Measurements from ENCODE around the gene METTL8. TPM values are rescaled to one million over a fixed set of nuclear protein-coding genes. Genes with fewer than 3 reads are reported as not detected.

The METTL8 gene
- total RNA-seq, 3 donors from 2014 or later: 30.1 to 38.6 (median 30.8) TPM

DNA sequence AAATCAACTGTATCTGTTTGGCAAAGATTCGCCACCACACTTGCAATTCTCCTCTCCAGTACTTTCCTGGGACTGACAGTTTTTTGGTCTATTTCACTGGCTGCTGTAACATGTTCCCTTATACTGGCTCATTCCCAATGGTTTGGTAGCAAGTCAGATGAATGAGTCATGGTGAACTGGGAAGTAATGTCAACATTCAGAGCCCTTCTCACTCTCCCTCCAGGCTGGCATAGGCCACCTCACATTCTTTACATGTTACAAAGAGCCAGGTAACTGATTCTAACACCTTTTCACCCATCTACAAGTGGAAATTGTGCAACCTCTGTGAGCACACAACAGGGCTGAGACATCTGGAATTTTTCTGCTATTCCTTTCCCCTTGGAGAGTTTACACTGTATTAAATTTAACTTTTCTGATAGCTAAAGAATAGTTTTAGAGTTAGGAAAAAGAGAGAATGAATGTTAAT, 161.8 kb downstream of the METTL8 start:
- no peaks in the 10 kb centered on the region for H3K4me1 Mint-ChIP-seq (ENCODE audit: low read depth)
- no peak overlapping the region for H3K4me3 Mint-ChIP-seq
- DNase-seq (no peak), ATAC-seq (no peak)
- no peaks in the 10 kb centered on the region for H3K9me3 Mint-ChIP-seq
- H3K27me3 Mint-ChIP-seq (ENCODE audit: low read depth): no peaks in the 10 kb centered on the region
- H3K36me3 Mint-ChIP-seq (ENCODE audit: insufficient read depth): no peaks in the 10 kb centered on the region

DNA sequence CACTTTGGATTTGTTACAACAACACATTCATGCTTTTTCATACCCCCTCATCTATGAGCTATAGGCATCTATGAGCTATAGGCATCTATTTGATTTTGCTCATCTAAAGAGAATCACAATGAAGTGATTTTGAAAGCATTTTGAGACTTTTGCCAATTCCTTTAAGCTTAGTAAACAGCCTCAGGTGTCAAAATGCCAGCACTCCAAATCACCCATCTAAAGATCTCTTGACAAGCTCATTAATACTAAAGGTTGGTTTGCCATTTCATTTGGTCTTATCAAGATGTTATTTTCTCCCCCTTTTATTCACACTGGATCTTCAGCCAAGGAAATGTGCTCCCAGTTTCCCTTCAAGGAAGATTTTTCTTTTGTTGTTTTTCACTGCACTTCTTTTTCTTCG, 162.4 kb downstream of the METTL8 start:
- no peak overlapping the region for H3K4me3 Mint-ChIP-seq
- DNase-seq (no peak), ATAC-seq (no peak)
- H3K36me3 Mint-ChIP-seq (ENCODE audit: insufficient read depth): no peaks in the 10 kb centered on the region
- no peaks in the 10 kb centered on the region for H3K4me1 Mint-ChIP-seq (ENCODE audit: low read depth)
- no peaks in the 10 kb centered on the region for H3K27me3 Mint-ChIP-seq (ENCODE audit: low read depth)
- H3K9me3 Mint-ChIP-seq: no peaks in the 10 kb centered on the region

DNA sequence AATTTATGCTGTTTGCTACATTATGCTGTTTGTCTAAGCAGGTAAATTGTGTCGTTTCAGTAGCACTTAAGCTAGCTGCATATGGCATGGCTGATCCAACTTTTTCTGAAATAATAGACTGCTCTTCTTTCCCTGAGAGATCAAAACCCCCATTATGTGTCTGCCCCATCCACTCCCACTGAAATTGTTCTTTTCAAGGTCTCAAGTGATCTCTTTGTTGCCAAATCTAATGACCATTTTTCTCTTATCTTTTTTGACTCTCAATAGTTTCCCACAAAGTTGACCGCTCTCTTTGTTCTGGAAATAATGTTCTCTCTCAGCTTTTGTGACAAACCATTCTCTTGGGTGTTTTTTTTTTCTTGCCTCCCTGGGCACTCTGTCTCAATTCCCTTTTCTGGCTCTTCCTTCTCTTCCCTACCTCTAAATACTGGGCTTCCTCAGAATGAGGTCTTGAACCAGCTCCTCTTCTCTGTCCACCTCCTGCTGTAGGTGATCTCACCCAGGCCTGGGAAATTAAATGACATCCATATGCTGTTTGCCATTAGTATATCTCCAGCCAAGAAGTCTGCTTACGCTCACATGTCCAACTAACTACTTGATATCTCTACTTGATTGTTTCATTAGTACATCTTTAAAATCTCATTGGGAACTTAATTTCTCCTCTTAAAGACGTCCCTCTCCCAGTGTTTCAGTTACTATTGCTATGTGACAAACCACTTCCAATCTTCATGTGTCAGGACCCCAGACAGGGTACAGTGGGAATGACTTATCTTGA, 165.7 kb downstream of the METTL8 start:
- H3K4me3 Mint-ChIP-seq: no peak overlapping the region
- no peaks in the 10 kb centered on the region for H3K36me3 Mint-ChIP-seq (ENCODE audit: insufficient read depth)
- DNase-seq (no peak), ATAC-seq (no peak)
- peaks cover 8% of the 10 kb centered on the region for H3K4me1 Mint-ChIP-seq (ENCODE audit: low read depth)
- no peaks in the 10 kb centered on the region for H3K9me3 Mint-ChIP-seq
- H3K27me3 Mint-ChIP-seq (ENCODE audit: low read depth): no peaks in the 10 kb centered on the region

Other genes starting within 250 kb of the METTL8 start
- gene DCAF17, start 236 bp upstream of the METTL8 start, total RNA-seq: 10 to 100 TPM; 19.1 to 26.9 (median 23.0) TPM
- 1 to 10 TPM in 1 of 3 donors, under 1 TPM in 2; 0.13 to 1.6 (median 0.63) TPM for gene CYBRD1, start 88.5 kb upstream of the METTL8 start, total RNA-seq

Measured in activated T-cell treated with anti-CD3 and anti-CD28 coated beads, Interleukin-2, amount 50 U/mL, for 4 hours (primary cell).